MM.1S (cell line): ENCODE results near the gene DPP6.

ENCODE experiments used
- DNase-seq: peaks from one replicate; pipeline ENCODE4 v3.0.0-alpha.2; 2015
- H2AFZ ChIP-seq: fragments of 300-600 bp; sonication (generic); 2 replicates; pipeline ENCODE4 v1.6.0; 2016; ENCODE audit warnings: antibody characterized with exemption, low read length
- H3F3A ChIP-seq: fragments of 300-600 bp; sonication (generic); 2 replicates; pipeline ENCODE4 v1.6.1; 2016; ENCODE audit warnings: mild to moderate bottlenecking, antibody characterized with exemption, low read length, moderate library complexity, mixed read lengths; ENCODE audit not compliant: insufficient read depth
- H3K27ac ChIP-seq: fragments of 300-600 bp; sonication (generic); 2 replicates; pipeline ENCODE4 v1.5.1; 2016; ENCODE audit warnings: mild to moderate bottlenecking, low read length
- H3K27me3 ChIP-seq: fragments of 300-600 bp; sonication (generic); replicated peaks from 2 replicates; pipeline ENCODE4 v1.6.0; 2016; ENCODE audit warnings: low read length; ENCODE audit not compliant: insufficient read depth
- H3K36me3 ChIP-seq: fragments of 300-600 bp; sonication (generic); replicated peaks from 2 replicates; pipeline ENCODE4 v1.6.1; 2016; ENCODE audit warnings: mild to moderate bottlenecking, low read length, mixed read lengths; ENCODE audit not compliant: insufficient read depth
- H3K4me1 ChIP-seq: fragments of 300-600 bp; sonication (generic); 2 replicates; pipeline ENCODE4 v1.6.1; 2016; ENCODE audit warnings: low read length, mixed read lengths
- H3K4me2 ChIP-seq: fragments of 300-600 bp; sonication (generic); 2 replicates; pipeline ENCODE4 v1.6.0; 2016; ENCODE audit warnings: low read depth, low read length
- H3K4me3 ChIP-seq: fragments of 300-600 bp; sonication (generic); 2 replicates; pipeline ENCODE4 v1.5.1; 2016; ENCODE audit warnings: low read length, mixed read lengths
- H3K79me2 ChIP-seq: fragments of 300-600 bp; sonication (generic); 2 replicates; pipeline ENCODE4 v1.6.1; 2016; ENCODE audit warnings: mixed run types, low read length, mixed read lengths
- H3K9ac ChIP-seq: fragments of 300-600 bp; sonication (generic); 2 replicates; pipeline ENCODE4 v1.6.1; 2016; ENCODE audit warnings: low read length, mixed read lengths
- H3K9me2 ChIP-seq: fragments of 300-600 bp; sonication (generic); replicated peaks from 2 replicates; pipeline ENCODE4 v1.6.1; 2016; ENCODE audit warnings: mild to moderate bottlenecking, low read length, mixed read lengths; ENCODE audit not compliant: insufficient read depth
- H3K9me3 ChIP-seq: fragments of 300-600 bp; sonication (generic); replicated peaks from 2 replicates; pipeline ENCODE4 v1.6.1; 2016; ENCODE audit warnings: mild to moderate bottlenecking, low read length, mixed read lengths; ENCODE audit not compliant: insufficient read depth
- H4K20me1 ChIP-seq: fragments of 300-600 bp; sonication (generic); 2 replicates; pipeline ENCODE4 v1.6.1; 2016; ENCODE audit warnings: mild to moderate bottlenecking, low read length, moderate library complexity, mixed read lengths; ENCODE audit not compliant: insufficient read depth
- CTCF ChIP-seq: fragments of 300-600 bp; sonication (generic); IDR thresholded peaks from 2 replicates; pipeline ENCODE4 v1.5.1; 2016; ENCODE audit warnings: antibody characterized with exemption, low read length, mixed read lengths
- EZH2 ChIP-seq: fragments of 300-600 bp; sonication (generic); optimal IDR thresholded peaks from 2 replicates; pipeline ENCODE3; 2017; ENCODE audit warnings: low read depth, mild to moderate bottlenecking, antibody characterized with exemption, low read length, mixed read lengths
- EZH2phosphoT487 ChIP-seq: fragments of 300-600 bp; sonication (generic); IDR thresholded peaks from 2 replicates; pipeline ENCODE4 v1.6.1; 2018; ENCODE audit warnings: antibody characterized with exemption, low read length

The DPP6 gene

GRCh38 chr7:154649434-154649833 lies 597.2 kb downstream of the DPP6 start:
- no peaks in the 10 kb centered on the region for H3K9me2 ChIP-seq
- no peak overlapping the region for H3K4me3 ChIP-seq
- no peak for DNase-seq
- H3K27ac ChIP-seq: no peak overlapping the region
- no peaks in the 10 kb centered on the region for H3K79me2 ChIP-seq
- no peak overlapping the region for H3K9ac ChIP-seq
- no peaks in the 10 kb centered on the region for H4K20me1 ChIP-seq
- TF ChIP-seq EZH2phosphoT487: no peak
- TF ChIP-seq EZH2: no peak
- no peak for TF ChIP-seq CTCF
- H2AFZ ChIP-seq: no peak overlapping the region
- no peaks in the 10 kb centered on the region for H3K9me3 ChIP-seq
- no peaks in the 10 kb centered on the region for H3K36me3 ChIP-seq
- H3K4me2 ChIP-seq: no peak overlapping the region
- H3F3A ChIP-seq: no peaks in the 10 kb centered on the region
- no peaks in the 10 kb centered on the region for H3K27me3 ChIP-seq
- no peaks in the 10 kb centered on the region for H3K4me1 ChIP-seq

- TF ChIP-seq EZH2phosphoT487: no peak
- TF ChIP-seq EZH2: no peak
- no peak for TF ChIP-seq CTCF
- Histone ChIP-seq H3K9ac (no peak overlapping the region), H2AFZ (no peak overlapping the region), H3K27me3 (no peaks in the 10 kb centered on the region), H3K4me3 (no peak overlapping the region), H3K4me1 (no peaks in the 10 kb centered on the region), H3F3A (no peaks in the 10 kb centered on the region), H3K9me2 (no peaks in the 10 kb centered on the region), H3K79me2 (no peaks in the 10 kb centered on the region), H3K9me3 (no peaks in the 10 kb centered on the region), H3K4me2 (no peak overlapping the region), H4K20me1 (no peaks in the 10 kb centered on the region), H3K36me3 (no peaks in the 10 kb centered on the region), H3K27ac (no peak overlapping the region)
- DNase-seq: no peak
Observed at GRCh38 chr7:154650275-154650674, 598.1 kb downstream of the DPP6 start.

- H4K20me1 ChIP-seq: no peaks in the 10 kb centered on the region
- no peaks in the 10 kb centered on the region for H3K79me2 ChIP-seq
- H3K4me2 ChIP-seq: no peak overlapping the region
- no peaks in the 10 kb centered on the region for H3F3A ChIP-seq
- H3K27me3 ChIP-seq: no peaks in the 10 kb centered on the region
- H2AFZ ChIP-seq: no peak overlapping the region
- H3K9ac ChIP-seq: no peak overlapping the region
- DNase-seq: no peak
- no peaks in the 10 kb centered on the region for H3K9me2 ChIP-seq
- TF ChIP-seq CTCF (no peak), EZH2 (no peak), EZH2phosphoT487 (no peak)
- H3K27ac ChIP-seq: no peak overlapping the region
- H3K4me3 ChIP-seq: no peak overlapping the region
- H3K36me3 ChIP-seq: no peaks in the 10 kb centered on the region
- no peaks in the 10 kb centered on the region for H3K4me1 ChIP-seq
- no peaks in the 10 kb centered on the region for H3K9me3 ChIP-seq
Observed at GRCh38 chr7:154651501-154651900, 599.3 kb downstream of the DPP6 start.

- no peak overlapping the region for H3K9ac ChIP-seq
- TF ChIP-seq EZH2: no peak
- no peak for TF ChIP-seq EZH2phosphoT487
- no peak for TF ChIP-seq CTCF
- no peak overlapping the region for H3K27ac ChIP-seq
- H2AFZ ChIP-seq: no peak overlapping the region
- no peaks in the 10 kb centered on the region for H3K27me3 ChIP-seq
- no peak overlapping the region for H3K4me3 ChIP-seq
- H3K9me2 ChIP-seq: no peaks in the 10 kb centered on the region
- no peak overlapping the region for H3K4me2 ChIP-seq
- DNase-seq: no peak
- no peaks in the 10 kb centered on the region for H4K20me1 ChIP-seq
- no peaks in the 10 kb centered on the region for H3K36me3 ChIP-seq
- H3F3A ChIP-seq: no peaks in the 10 kb centered on the region
- H3K79me2 ChIP-seq: no peaks in the 10 kb centered on the region
- no peaks in the 10 kb centered on the region for H3K9me3 ChIP-seq
- no peaks in the 10 kb centered on the region for H3K4me1 ChIP-seq
Observed at GRCh38 chr7:154652564-154652963, 600.4 kb downstream of the DPP6 start.
